ENCODE results near the gene NEK6.

GRCh38 chr9:124251605-124252378, 6.0 kb upstream of the NEK6 start:
- no peak for TF ChIP-seq SMC3 (conservative IDR thresholded peaks at IDR 0.05; ENCODE audit: insufficient read depth, low read depth, low read length)
- TF ChIP-seq CEBPG (CRISPR knock-in tag; IDR thresholded peaks at IDR 0.05) = no peak
- no peak for TF ChIP-seq CEBPG (tag; conservative IDR thresholded peaks at IDR 0.05 in 1 of 2, IDR thresholded peaks at IDR 0.05 in 1 of 2)
- no peak for TF ChIP-seq ATF3 (IDR thresholded peaks at IDR 0.05)
- TF ChIP-seq ATF3 (CRISPR knock-in tag; conservative IDR thresholded peaks at IDR 0.05) = no peak
- no peak; a peak in 1 of 6 replicates for TF ChIP-seq CTCF (IDR thresholded peaks at IDR 0.05 in 2 of 3, conservative IDR thresholded peaks at IDR 0.05 in 1 of 3; ENCODE audit: insufficient read depth in 2 of 3, low read depth in 1 of 3, low read length in 3 of 3)
- no peak for TF ChIP-seq REST (IDR thresholded peaks at IDR 0.05; ENCODE audit: borderline replicate concordance)
- TF ChIP-seq REST (CRISPR knock-in tag; IDR thresholded peaks at IDR 0.05; ENCODE audit: low read depth) = no peak
- no peak for TF ChIP-seq FOXO4 (CRISPR knock-in tag; IDR thresholded peaks at IDR 0.05)
- TF ChIP-seq CREM (IDR thresholded peaks at IDR 0.05; ENCODE audit: low read depth) = no peak
- TF ChIP-seq TCF15 (CRISPR knock-in tag; IDR thresholded peaks at IDR 0.05) = no peak
- no peak for TF ChIP-seq ZKSCAN1 (IDR thresholded peaks at IDR 0.05; ENCODE audit: low read depth, low read length)
- no peak for TF ChIP-seq USF2 (CRISPR knock-in tag; IDR thresholded peaks at IDR 0.05)
- no peak for TF ChIP-seq POLR2A (conservative IDR thresholded peaks at IDR 0.05)

Data from K562 (cell line).